NCI-H226 (cell line): ENCODE measurements around the gene ZBTB47.
A peak's percentile ranks its signal among the peaks of the same experiment; 100 is the strongest.

Source experiments
- DNase-seq: peaks from one replicate; pipeline ENCODE4 v3.0.0-alpha.2; 2015

The ZBTB47 gene

DNA sequence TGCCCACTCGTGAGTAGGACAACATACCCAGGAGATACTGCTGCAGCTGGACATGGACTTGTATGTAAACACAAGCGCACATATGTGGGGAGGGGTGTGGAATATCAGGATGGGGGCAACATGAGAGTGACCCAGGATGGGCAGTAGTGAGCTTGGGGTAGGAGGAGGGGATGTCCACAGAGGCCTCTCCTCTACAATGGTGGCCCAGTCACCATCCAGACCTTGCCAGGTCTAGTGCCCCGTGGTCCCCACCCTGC, 266 bp upstream of the ZBTB47 start:
- no peak for DNase-seq

DNA sequence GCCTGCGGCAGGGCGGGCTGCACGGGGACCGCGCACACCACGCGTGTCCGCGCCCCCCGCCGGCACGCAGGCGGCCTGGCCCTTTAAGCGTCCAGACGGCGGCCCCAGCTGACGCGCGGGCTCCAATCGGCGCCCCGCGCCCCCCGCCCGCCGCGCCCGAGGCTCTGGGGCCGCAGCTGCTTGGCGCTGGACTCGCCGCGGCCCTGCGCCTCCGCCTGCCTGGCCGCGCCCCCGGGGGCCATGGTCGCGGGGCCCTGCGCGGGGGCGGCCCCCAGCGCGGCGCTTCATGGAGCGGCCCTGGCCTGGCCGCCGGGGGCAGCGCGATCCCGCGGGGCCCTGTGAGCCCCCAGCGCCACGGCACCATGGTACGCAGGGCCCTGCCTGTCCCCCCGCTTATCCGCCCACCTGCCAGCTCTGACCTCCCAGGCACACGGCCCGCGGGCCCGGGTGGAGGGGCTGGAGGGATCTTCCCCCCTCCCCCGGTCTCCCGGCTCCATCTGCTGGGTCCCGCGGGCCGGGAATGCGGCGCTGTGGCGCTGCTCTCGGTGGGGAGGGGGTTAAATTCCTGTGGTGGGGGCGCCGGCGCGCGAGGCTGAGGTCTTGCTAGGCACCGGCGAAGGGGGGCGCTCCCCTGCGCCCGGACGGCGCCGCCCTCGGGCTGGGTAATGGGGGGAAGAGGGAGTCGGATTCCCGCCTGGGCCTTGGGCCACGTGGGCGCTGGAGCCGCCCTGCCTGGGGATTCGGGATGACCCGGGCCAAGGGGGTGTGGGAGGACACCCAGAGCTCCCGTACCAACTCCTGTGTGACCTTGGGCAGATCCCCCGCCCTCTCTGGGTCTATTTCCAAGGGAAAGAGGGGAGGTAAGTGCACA, 1.1 kb downstream of the ZBTB47 start:
- peak; percentile 74 for DNase-seq

DNA sequence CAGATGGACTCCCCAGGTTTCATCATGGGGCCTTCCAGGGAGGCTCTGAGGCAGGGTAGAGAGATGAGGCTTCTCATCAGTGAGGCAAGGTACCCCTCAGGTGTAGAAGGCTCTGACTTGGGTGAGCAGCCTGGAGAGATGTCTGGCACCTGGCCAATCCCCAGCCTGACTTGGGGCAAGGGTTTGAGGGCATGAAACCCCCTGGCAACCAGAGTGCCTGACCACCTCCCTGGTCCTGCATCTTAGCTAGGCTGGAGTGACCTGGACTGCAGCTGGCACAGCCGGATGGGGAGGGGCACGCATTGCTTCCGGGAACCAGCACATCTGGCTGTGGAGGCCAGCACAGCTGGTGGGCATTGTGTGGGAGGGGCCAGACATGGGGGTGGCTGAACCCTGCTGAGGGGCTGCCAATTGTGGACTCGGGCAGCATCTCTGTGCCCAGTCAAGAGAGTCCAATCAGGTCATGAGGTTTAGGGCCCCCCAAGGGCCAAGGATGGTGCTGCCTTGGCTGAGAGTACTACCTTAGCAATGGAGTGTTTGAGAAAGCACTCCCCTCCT, 1.9 kb downstream of the ZBTB47 start:
- no peak for DNase-seq

DNA sequence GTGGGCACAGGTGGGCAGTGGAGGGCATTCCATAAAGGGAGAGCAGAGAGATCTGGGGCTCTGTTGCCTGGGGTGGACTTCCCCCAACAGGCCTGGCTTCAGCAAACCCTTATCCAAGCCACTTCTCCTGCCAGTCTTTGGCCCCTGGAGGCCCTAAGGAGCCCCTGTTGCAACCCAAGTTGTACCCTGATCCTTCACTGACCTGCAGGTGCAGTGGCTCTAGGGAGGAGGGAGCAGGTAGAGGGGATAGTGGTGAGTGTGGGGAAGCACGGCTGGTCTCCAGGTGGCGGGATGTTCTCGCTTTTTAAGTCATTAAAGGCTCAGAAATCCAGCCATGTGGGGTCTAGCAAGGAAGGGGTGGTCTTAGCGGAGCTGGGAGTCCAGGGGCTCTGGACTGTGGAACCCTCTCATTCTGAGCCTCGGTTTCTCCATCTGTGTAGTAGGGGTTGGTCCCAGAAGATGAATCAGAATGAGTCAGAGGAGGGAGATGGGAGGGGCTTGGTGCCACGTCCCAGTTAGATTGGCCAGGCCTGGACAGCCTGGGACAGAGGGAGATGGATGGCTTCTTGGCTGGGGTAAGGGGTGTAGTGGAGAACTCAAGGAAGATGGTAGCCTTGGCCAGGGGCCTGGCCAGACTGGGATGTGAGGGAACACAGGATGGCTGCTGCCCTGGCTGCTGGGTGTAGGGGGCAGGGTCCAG, 2.6 kb downstream of the ZBTB47 start:
- no peak for DNase-seq

DNA sequence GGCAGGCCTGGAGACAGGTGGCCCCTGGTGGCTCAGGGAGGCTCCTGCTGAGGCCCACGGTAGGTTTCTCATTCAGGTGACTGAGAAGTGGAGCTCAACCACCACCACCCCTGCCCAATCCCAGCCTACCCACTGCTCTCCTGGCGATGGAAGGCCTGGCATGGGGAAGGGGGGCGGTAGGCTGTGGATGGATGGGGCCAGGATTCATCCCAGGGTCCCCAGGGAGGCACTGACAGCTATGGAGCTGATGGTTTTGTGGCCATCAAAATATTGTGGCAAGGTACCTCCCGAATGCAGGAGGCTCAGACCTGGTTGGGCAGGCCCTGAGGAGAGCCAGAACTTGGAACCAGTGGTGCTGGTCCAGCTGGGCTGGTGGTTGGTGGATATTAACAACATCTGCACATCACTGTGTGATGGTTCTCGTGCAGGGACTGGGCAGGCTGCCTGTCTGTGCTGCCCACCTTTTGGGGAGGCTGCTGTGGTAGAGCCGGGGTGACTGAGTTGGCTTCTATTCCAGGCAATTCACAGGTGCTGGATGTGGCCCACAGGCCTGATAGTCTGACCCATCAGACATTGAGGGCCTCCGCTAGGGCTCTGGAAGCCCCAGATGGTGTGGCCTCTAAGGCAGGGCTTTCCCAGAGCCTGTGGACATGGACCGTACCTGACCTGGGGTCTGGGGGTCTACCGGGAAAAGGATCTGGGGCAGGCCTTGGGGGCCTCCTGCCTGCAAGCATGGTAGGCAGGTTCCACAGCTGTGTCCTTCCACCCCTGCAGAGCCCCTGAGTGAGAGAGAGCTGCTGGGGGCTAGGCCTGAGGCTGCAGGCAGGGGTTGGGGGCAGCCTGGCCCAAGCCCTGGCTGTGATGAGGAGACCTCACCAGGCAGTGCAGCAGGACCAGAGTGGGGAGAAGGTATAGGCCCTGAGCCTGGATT, 3.4 kb downstream of the ZBTB47 start:
- DNase-seq, result no peak

DNA sequence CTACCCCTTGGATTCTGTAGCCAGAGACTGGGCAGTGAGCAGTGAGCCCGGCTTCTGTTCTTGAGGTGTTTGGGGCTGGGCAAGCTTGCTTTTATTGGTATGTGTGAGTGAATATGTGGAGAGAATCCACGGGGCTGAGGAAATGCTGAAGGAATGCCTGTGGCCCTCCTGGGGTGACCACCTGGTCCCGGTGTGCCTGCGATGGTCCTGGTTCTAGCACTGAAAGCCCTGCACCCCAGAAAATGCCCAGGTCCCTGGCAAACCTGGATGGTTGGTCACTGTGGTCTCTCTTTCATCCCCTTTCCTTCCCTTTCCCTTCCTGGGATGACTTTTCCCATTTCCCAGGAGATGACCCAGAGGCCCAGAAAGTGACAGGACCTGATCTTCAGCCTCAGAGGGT, 4.2 kb downstream of the ZBTB47 start:
- DNase-seq, result no peak

DNA sequence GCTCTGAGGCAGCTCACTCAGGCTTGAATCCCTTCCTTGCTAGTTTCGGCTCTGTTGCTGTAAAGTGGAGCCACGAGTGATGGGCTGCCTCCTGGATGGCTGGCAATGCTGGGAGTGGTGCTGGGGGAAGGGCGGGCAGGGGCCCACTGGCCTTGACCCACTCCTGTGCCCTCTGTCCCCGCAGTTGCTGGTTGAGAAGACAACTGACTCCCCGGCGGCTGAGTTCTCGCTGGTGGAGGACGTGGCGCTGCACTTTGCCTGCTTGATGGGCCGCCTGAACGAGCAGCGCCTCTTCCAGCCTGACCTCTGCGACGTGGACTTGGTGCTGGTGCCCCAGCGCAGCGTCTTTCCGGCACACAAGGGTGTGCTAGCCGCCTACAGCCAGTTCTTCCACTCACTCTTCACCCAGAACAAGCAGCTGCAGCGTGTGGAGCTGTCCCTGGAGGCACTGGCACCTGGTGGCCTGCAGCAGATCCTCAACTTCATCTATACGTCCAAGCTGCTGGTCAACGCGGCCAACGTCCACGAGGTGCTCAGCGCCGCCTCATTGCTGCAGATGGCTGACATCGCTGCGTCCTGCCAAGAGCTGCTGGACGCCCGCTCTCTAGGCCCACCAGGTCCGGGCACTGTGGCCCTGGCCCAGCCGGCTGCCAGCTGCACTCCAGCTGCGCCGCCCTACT, 4.7 kb downstream of the ZBTB47 start:
- DNase-seq, result no peak

DNA sequence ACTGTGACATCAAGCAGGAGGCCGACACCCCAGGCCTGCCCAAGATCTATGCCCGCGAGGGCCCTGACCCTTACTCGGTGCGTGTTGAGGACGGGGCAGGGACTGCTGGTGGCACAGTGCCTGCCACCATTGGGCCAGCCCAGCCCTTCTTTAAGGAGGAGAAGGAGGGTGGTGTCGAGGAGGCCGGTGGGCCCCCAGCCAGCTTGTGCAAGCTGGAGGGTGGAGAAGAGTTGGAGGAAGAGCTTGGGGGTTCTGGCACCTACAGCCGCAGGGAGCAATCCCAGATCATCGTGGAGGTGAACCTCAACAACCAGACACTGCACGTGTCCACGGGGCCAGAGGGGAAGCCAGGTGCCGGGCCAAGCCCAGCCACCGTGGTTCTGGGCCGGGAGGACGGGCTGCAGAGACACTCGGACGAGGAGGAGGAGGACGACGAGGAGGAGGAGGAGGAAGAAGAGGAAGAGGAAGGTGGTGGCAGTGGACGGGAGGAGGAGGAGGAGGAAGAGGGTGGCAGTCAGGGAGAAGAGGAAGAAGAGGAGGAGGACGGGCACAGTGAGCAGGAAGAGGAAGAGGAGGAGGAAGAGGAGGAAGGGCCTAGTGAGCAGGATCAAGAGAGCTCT, 5.4 kb downstream of the ZBTB47 start:
- DNase-seq, result no peak

DNA sequence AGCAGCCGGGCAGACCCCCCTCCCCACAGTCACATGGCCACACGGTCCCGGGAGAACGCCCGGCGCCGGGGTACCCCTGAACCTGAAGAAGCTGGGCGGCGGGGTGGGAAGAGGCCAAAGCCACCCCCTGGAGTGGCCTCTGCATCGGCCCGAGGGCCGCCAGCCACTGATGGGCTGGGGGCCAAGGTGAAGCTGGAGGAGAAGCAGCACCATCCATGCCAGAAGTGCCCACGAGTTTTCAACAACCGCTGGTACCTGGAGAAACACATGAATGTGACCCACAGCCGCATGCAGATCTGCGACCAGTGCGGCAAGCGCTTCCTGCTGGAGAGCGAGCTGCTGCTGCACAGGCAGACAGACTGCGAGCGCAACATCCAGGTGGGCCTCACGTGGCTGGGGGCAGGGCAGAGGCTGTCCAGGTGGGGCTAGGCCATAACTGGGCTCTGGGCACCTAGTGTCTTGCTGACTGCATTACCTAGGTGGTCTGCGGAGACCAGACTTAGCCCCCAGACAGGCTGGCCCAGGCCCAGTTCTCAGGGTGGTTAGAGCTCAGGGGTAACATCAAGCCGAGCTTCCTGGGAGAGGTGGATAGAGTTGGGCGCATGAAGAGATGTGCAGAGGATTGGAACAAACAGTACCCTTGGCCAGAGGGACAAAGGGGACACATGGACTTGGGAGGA, 6.1 kb downstream of the ZBTB47 start:
- no peak for DNase-seq

DNA sequence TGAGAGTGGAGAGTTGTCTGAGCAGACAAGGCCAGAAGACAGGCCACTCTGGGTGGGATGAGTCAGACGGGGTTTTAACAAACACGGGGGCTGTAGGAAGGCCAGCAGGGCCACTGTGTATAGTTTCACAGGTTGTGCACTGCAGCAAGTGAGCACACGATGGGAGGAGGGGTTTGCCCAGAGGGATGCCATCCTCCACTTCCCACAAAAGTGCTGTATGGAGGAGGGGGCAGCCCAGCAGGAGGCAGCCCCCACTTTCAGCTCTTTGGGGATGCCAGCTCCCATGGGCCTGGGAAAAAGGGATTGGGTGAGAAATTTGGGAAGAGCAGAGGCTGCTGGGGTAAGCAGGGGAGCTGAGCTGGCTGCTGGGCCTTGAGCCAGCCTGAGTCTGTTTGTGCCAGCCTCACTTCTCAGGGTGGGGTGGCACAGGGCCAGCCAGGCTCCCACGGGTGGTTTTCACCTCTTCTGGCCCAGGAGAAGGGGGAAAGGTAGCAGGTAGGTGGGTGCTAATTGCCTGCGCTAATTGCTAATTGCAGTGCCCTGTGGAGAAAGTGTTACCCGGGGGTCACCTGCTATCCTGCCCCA, 6.7 kb downstream of the ZBTB47 start:
- peak; percentile 46 for DNase-seq

DNA sequence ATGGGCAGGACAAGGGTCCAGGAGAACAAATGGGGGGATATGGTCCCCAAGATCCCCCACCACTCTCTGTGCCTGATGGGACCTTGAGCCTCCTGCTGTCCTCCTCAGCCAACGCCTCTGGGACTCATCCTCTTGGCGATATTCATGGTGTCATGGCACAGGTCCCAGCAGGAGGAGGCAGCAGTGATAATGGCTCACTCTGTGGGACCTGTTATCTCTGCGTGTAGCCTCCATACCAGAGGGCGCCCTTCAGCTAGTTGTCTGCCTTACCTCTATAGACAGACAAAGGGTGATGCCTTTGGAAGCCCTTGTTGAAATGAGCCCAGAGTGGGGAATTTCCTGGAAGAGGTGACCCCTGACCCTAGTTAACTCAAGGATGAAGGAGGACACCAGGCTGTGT, 7.4 kb downstream of the ZBTB47 start:
- no peak for DNase-seq

DNA sequence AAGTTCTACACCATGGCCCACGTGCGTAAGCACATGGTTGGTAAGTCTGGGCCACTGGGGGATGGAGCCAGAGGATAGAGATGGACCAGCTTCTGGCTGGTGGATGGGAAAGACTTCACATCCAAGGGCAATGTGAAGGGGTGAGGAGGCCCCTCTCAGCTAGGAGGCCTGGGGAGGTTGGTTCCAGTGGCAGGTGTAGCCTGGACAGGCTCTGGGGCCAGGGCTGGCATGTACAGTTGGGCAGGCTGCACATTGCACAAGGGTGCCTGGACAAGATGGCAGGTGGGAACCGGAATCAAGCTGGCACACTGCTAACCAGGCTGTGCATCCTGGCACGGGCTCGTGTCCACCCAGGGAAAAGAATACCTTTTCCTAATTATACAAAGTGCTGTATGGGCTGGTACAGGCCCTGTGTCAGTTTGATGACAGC, 8.1 kb downstream of the ZBTB47 start:
- DNase-seq, result no peak

DNA sequence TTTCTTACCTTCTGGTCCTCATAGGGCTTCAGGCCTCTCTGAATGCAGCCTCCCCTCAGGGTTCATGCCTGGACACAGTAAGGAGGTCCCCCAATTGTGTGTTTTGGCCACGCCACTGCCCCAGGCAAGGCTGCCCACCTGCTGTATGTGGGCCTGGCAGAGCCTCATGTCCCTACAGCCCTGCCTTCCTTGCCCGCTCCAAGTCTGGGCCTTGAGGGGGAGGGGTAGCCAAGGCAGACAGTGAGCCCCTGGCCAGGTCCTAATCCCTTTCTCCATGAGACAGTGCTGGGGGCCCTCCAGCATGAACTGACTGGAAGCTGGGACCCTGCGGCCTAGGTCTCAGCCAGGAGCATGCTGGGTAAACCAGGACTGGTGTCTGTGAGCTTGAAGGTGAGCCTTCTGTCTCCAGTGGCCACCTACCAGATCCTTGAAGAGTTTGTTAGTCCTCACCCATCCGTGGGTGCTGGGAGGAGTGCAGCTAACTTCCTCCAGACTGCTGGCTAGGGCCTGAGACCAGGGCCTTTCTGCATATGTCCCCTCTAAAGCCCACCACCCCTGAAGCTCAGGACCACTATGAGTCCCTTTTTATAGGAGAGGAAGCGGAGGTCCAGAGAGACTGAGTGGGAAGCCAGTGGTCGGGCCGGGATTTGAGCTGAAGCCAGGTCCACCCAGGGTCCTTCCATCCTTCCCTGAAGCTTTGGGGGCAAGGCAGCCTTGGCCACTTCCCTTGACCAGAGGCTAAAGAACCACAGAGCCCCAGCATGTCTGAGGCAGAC, 8.7 kb downstream of the ZBTB47 start:
- no peak for DNase-seq

DNA sequence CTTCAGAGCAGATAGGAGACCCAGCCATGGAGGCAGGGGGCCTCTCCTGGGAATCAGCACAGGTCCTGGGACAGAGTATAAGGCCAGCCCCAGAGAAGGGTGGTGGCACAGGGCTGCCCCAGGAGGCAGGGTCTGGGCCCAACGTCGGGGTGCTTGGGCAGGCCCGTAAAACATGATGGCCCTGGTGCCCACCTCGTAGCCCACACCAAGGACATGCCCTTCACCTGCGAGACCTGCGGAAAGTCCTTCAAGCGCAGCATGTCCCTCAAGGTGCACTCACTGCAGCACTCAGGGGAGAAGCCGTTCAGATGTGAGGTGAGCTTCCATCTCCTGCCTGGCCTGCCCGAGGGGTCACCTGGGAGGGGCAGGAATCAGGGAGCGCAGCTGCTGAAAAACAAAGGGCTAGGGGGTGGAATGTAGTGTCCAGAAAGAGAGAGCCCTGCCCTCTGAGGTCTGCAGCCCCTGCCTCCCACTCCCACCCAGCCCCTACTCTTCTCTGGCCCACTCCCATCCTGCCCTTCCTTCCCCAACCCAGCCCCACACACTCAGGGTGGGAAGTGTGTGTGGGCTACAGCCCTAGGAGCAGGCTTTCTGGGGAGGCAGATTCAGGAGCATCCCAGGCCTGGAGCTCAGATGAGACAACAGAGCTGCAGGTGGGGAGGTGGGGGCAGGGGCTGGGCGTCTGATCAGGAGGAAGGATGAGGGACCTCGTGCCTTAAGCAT, 9.5 kb downstream of the ZBTB47 start:
- DNase-seq, result no peak

DNA sequence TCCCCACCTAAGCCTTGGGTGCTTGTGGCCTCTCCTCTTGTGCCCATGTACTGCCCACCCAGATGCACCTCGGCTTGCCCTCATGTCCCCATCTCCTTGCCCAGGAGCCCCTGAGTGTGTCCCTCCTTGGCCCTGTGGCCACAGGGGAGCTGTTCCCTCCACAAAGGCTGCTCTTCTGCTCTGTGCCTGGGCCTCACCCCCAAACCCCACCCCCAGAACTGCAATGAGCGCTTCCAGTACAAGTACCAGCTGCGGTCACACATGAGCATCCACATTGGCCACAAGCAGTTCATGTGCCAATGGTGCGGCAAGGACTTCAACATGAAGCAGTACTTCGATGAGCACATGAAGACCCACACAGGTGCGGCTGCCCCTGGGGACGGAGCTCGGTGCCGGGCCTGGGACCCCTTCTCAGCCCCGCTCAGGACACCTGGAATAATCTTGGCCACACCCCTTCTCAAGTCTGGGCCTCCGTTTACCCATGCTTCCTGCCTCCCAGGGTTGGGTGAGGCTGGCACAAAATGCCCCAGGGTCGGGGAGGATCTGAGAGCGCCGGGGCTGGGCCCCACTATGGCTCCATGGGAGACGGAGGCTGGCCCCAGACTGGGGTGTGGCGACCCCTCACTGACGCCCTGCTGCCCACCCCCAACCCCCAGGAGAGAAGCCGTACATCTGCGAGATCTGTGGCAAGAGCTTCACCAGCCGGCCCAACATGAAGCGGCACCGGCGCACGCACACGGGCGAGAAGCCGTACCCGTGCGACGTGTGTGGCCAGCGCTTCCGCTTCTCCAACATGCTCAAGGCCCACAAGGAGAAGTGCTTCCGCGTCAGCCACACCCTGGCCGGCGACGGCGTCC, 10.3 kb downstream of the ZBTB47 start:
- DNase-seq, result no peak

DNA sequence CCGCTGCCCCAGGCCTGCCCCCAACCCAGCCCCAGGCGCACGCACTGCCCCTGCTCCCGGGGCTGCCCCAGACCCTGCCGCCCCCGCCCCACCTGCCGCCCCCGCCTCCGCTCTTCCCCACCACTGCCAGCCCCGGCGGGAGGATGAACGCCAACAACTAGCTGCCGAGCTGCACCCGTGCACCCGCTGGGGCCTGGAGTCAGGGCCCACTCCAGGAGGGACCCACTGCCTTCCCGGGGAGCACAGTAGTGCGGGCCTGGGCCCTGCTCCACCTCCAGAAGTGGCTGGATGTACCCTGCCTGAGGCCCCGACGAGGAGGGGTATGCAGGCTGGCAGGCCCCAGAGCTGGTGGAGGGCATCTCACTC, 10.9 kb downstream of the ZBTB47 start:
- no peak for DNase-seq

DNA sequence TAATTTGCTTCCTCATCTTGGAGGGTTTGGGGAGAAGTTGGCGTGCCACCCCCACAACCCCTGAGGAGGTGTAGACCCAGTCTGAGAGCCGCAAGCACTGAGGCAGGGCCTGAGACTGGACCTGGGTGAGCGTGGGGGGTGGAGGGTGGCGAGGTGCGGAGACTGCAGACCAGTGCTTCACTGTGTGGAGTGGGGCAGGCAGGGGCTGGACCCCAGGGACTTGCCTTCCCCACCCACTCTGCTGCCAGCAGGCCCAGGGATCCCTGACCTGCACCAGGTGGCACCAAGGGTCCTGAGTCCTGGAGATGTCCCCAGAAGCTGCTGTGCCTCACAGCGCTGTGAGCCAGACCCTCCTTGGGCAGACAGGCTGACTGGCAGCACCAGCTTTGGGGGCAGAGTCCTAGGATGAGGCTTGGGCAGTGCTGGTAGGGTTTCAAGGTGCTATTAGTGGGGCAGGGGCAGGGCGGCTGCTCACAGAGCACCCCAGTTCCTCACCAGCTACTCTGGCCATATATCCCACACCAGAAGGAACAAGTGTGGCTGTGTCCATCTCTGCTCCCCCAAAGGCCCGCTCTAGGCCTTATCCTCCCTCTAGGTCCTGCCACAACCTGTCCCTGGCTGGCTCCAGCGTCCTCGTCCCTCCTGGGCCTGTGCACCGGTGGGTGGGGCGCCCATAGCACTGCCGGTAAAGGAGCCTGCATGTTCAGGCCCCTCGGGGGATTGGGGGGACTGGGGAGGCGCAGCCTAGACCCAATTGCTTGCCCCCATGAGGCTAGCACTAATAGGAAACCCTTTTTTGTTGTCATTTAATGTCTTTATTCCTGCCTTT, 11.8 kb downstream of the ZBTB47 start:
- DNase-seq, result no peak

DNA sequence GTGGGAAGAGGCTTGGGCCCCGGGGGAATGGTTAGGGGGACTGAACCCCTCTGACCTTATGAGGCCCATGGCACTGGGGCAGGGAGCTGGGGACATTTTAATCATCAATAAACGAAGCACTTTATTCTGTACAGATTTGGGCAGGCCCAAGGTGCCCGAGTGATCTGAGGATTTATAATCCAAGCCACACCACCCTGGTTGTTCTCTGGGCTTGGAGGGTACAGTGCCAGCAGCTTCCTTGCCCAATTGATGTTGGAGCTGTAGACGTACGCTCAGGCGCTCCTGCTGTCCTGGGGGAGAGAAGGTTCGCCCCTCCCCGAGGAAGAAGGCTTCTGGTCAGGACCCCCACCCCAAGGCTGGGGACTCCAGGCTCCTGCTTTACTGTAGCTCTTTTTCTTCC, 12.5 kb downstream of the ZBTB47 start:
- DNase-seq, result no peak
